SK-N-SH (cell line): ENCODE data around the gene NTM. TPM values are rescaled to one million over a fixed set of nuclear protein-coding genes. Genes with fewer than 3 reads are reported as not detected.

ENCODE experiments used
- CTCF ChIA-PET: fragments of 300-600, 350-600 bp; formaldehyde crosslinking; extraction: SDS; loops from one replicate; lab custom pipeline; 2021; lab: Yijun Ruan, JAX
- POLR2A ChIA-PET: fragments of 350-600 bp; sonication (Branson Sonifier 250); formaldehyde crosslinking; extraction: SDS; loops from one replicate; lab custom pipeline; 2020; ENCODE audit warnings: antibody characterized with exemption, inconsistent platforms; lab: Yijun Ruan, JAX
- DNase-seq: peaks from one replicate; pipeline ENCODE4 v3.0.0; 2012
- H2AFZ ChIP-seq: fragments of 200-600 bp; sonication (generic); 2 replicates; pipeline ENCODE4 v1.8.1; 2016; ENCODE audit warnings: antibody characterized with exemption, mild to moderate bottlenecking, low read depth
- H3F3A ChIP-seq: fragments of 200-600 bp; sonication (generic); replicated peaks from 2 replicates; pipeline ENCODE3; 2016; ENCODE audit warnings: antibody characterized with exemption, mild to moderate bottlenecking; ENCODE audit not compliant: insufficient read depth
- H3K27ac ChIP-seq, 2 experiments: fragments of 200-500 bp in 1 of 2; fragments of 200-600 bp in 1 of 2; sonication (Bioruptor generic) in 1 of 2; sonication (generic), shearing (Covaris generic) in 1 of 2; 2 replicates each; pipeline versions ENCODE4 v1.5.1 to v1.6.1; 2014 to 2016; ENCODE audit warnings: low read depth in 2 of 2, inconsistent platforms in 1 of 2, low read length in 1 of 2, mild to moderate bottlenecking in 1 of 2, mixed read lengths in 1 of 2
- H3K27me3 ChIP-seq: fragments of 200-600 bp; sonication (generic), shearing (Covaris generic); 2 replicates; pipeline ENCODE4 v1.6.1; 2016; ENCODE audit warnings: mixed run types; ENCODE audit not compliant: insufficient read depth
- H3K36me3 ChIP-seq, 2 experiments: fragments of 200-500 bp in 1 of 2; fragments of 200-600 bp in 1 of 2; sonication (Bioruptor generic) in 1 of 2; sonication (generic) in 1 of 2; replicated peaks in 1 of 2; 2 replicates each; pipeline versions ENCODE3 to v1.5.1; 2014 to 2016; ENCODE audit warnings: low read length in 1 of 2, mild to moderate bottlenecking in 1 of 2; ENCODE audit not compliant: insufficient read depth in 2 of 2, control insufficient read depth in 1 of 2
- H3K4me1 ChIP-seq, 2 experiments: fragments of 200-500 bp in 1 of 2; fragments of 200-600 bp in 1 of 2; sonication (Bioruptor generic) in 1 of 2; sonication (generic), shearing (Covaris generic) in 1 of 2; 2 replicates each; pipeline versions ENCODE4 v1.5.1 to v1.6.1; 2014 to 2016; ENCODE audit warnings: low read depth in 1 of 2, low read length in 1 of 2, mixed run types in 1 of 2; ENCODE audit not compliant: insufficient read depth in 2 of 2, control insufficient read depth in 1 of 2
- H3K4me2 ChIP-seq: fragments of 200-600 bp; sonication (generic), shearing (Covaris generic); 2 replicates; pipeline ENCODE4 v1.6.1; 2017; ENCODE audit warnings: mixed run types
- H3K4me3 ChIP-seq, 2 experiments: fragments of 200-500 bp in 1 of 2; fragments of 200-600 bp in 1 of 2; sonication (Bioruptor generic) in 1 of 2; sonication (generic), shearing (Covaris generic) in 1 of 2; 2 replicates each; pipeline versions ENCODE4 v1.5.1 to v1.8.1; 2014 to 2016; ENCODE audit warnings: low read depth in 2 of 2, inconsistent platforms in 1 of 2, low read length in 1 of 2, mild to moderate bottlenecking in 1 of 2, mixed read lengths in 1 of 2, moderate library complexity in 1 of 2
- H3K79me2 ChIP-seq: fragments of 200-600 bp; sonication (generic); 2 replicates; pipeline ENCODE4 v1.8.1; 2017; ENCODE audit warnings: mild to moderate bottlenecking; ENCODE audit not compliant: insufficient read depth
- H3K9ac ChIP-seq: fragments of 200-600 bp; sonication (generic); 2 replicates; pipeline ENCODE4 v1.6.1; 2017; ENCODE audit warnings: mixed run types
- H3K9me2 ChIP-seq: fragments of 200-600 bp; sonication (generic); 2 replicates; pipeline ENCODE4 v1.6.1; 2017; ENCODE audit warnings: mixed run types
- H3K9me3 ChIP-seq: fragments of 200-600 bp; sonication (generic); 2 replicates; pipeline ENCODE4 v1.6.1; 2017; ENCODE audit warnings: mixed run types, mild to moderate bottlenecking, moderate library complexity
- H4K20me1 ChIP-seq: fragments of 200-600 bp; sonication (generic); 2 replicates; pipeline ENCODE4 v1.6.1; 2017; ENCODE audit warnings: mild to moderate bottlenecking, mixed run types; ENCODE audit not compliant: insufficient read depth
- CHD2 ChIP-seq: fragments of 150-350 bp; IDR thresholded peaks from 2 replicates; pipeline ENCODE4 v1.6.1; 2018; ENCODE audit warnings: low read length; ENCODE audit not compliant: partially characterized antibody
- ELF1 ChIP-seq: IDR thresholded peaks from 2 replicates; pipeline ENCODE4 v1.4.0; 2012
- EP300 ChIP-seq, 2 experiments: IDR thresholded peaks; 2 replicates each; pipeline versions ENCODE4 v1.4.0 to v1.6.1; 2012; ENCODE audit warnings: borderline replicate concordance in 1 of 2, low read depth in 1 of 2, low read length in 1 of 2
- EZH2phosphoT487 ChIP-seq: fragments of 200-600 bp; sonication (generic); IDR thresholded peaks from 2 replicates; pipeline ENCODE4 v1.6.1; 2017; ENCODE audit warnings: low read depth, mixed run types, mild to moderate bottlenecking, antibody characterized with exemption, moderate library complexity, borderline replicate concordance
- FOXJ3 ChIP-seq: sonication (generic); formaldehyde crosslinking; IDR thresholded peaks from 2 replicates; pipeline ENCODE4 v1.5.1; 2020; ENCODE audit warnings: mild to moderate bottlenecking, missing genetic modification reagents
- FOXM1 ChIP-seq: IDR thresholded peaks from 2 replicates; pipeline ENCODE4 v1.4.0; 2012; ENCODE audit warnings: low read depth, mild to moderate bottlenecking
- GABPA ChIP-seq: IDR thresholded peaks from 2 replicates; pipeline ENCODE4 v1.4.0; 2012; ENCODE audit warnings: low read depth, mild to moderate bottlenecking
- GATA2 ChIP-seq: sonication (generic); formaldehyde crosslinking; IDR thresholded peaks from 2 replicates; pipeline ENCODE4 v1.5.0; 2020; ENCODE audit warnings: mild to moderate bottlenecking, missing genetic modification reagents
- JUND ChIP-seq: IDR thresholded peaks from 2 replicates; pipeline ENCODE4 v1.4.0; 2012
- MXI1 ChIP-seq: IDR thresholded peaks from 2 replicates; pipeline ENCODE4 v1.6.1; 2012; ENCODE audit warnings: mild to moderate bottlenecking, low read depth, low read length, improper control_type of control experiment
- PBX3 ChIP-seq: IDR thresholded peaks from 2 replicates; pipeline ENCODE4; 2012
- POLR2AphosphoS5 ChIP-seq: IDR thresholded peaks from 2 replicates; pipeline ENCODE4 v1.6.1; 2012; ENCODE audit warnings: low read depth, low read length
- RCOR1 ChIP-seq: fragments of 150-350 bp; IDR thresholded peaks from 2 replicates; pipeline ENCODE4 v1.6.1; 2017; ENCODE audit warnings: antibody characterized with exemption, low read length
- RXRA ChIP-seq: IDR thresholded peaks from 2 replicates; pipeline ENCODE4 v1.4.0; 2012; ENCODE audit warnings: low read depth, mild to moderate bottlenecking, borderline replicate concordance
- TAF1 ChIP-seq: IDR thresholded peaks from 2 replicates; pipeline ENCODE4 v1.6.1; 2012; ENCODE audit warnings: low read depth, mild to moderate bottlenecking, low read length, moderate library complexity, borderline replicate concordance
- WGBS: methylation state at CpG from one replicate; pipeline ENCODE4 v1.1.6; 2017; ENCODE audit warnings: low lambda C conversion rate; 5-methylcytosine and 5-hydroxymethylcytosine counted together
- polyA plus RNA-seq, 3 experiments: library from polyadenylated mRNA; depleted of rRNA; stranded (reverse); fragments of >200 nt; gene quantifications; 2 replicates each; pipeline ENCODE4 v1.2.3, GENCODE V29; 2012
- TF ChIP-seq, protein P1 (sequence below): fragments of 150-350 bp; IDR thresholded peaks from 2 replicates; pipeline ENCODE4 v1.6.1; 2016; ENCODE audit warnings: mild to moderate bottlenecking, low read depth, low read length
- TF ChIP-seq, protein P2 (sequence below): IDR thresholded peaks from 2 replicates; pipeline ENCODE4 v1.4.0; 2012; ENCODE audit warnings: low read depth, borderline replicate concordance
- TF ChIP-seq, protein P3 (sequence below): IDR thresholded peaks from 2 replicates; pipeline ENCODE4 v1.4.0; 2012; ENCODE audit warnings: low read depth, borderline replicate concordance

Gene NTM
- polyA plus RNA-seq, 1 of the 3 experiments (the other 2 are of a cell fraction): 20.0 TPM

GRCh38 chr11:131975619-131976018, 605.2 kb downstream of the NTM start:
- Histone ChIP-seq H3K9me3 (no peaks in the 10 kb centered on the region), H3K27me3 (no peaks in the 10 kb centered on the region), H3K9ac (no peak overlapping the region), H3K4me2 (no peak overlapping the region), H3K9me2 (no peaks in the 10 kb centered on the region), H2AFZ (no peak overlapping the region), H3K27ac (no peak overlapping the region), H3K79me2 (no peaks in the 10 kb centered on the region), H3K4me1 (peaks cover 5 to 34% of the 10 kb centered on the region in 2 experiments; a peak in 3 of 4 replicates), H4K20me1 (no peaks in the 10 kb centered on the region), H3K4me3 (no peak overlapping the region), H3F3A (no peaks in the 10 kb centered on the region), H3K36me3 (no peaks in the 10 kb centered on the region)
- POLR2A ChIA-PET: no interaction called here
- CTCF ChIA-PET: interaction anchor here (0.8 kb wide), 1 partner anchor 12 kb away, joined by 3 read pairs; no protein-coding TSS in a partner anchor
- no peak for DNase-seq
- WGBS: 94% methylated on average over 5 of the region's 5 CpGs
- TF ChIP-seq ELF1 (no peak), EZH2phosphoT487 (no peak), MXI1 (no peak), FOXM1 (no peak), TAF1 (no peak), GABPA (no peak), RXRA (no peak), POLR2AphosphoS5 (no peak), CHD2 (no peak), RCOR1 (no peak)
- TF ChIP-seq, protein P1, sequence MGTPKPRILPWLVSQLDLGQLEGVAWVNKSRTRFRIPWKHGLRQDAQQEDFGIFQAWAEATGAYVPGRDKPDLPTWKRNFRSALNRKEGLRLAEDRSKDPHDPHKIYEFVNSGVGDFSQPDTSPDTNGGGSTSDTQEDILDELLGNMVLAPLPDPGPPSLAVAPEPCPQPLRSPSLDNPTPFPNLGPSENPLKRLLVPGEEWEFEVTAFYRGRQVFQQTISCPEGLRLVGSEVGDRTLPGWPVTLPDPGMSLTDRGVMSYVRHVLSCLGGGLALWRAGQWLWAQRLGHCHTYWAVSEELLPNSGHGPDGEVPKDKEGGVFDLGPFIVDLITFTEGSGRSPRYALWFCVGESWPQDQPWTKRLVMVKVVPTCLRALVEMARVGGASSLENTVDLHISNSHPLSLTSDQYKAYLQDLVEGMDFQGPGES: no peak
- TF ChIP-seq, protein P2, sequence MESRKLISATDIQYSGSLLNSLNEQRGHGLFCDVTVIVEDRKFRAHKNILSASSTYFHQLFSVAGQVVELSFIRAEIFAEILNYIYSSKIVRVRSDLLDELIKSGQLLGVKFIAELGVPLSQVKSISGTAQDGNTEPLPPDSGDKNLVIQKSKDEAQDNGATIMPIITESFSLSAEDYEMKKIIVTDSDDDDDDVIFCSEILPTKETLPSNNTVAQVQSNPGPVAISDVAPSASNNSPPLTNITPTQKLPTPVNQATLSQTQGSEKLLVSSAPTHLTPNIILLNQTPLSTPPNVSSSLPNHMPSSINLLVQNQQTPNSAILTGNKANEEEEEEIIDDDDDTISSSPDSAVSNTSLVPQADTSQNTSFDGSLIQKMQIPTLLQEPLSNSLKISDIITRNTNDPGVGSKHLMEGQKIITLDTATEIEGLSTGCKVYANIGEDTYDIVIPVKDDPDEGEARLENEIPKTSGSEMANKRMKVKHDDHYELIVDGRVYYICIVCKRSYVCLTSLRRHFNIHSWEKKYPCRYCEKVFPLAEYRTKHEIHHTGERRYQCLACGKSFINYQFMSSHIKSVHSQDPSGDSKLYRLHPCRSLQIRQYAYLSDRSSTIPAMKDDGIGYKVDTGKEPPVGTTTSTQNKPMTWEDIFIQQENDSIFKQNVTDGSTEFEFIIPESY: no peak

GRCh38 chr11:131976021-131976420, 605.6 kb downstream of the NTM start:
- DNase-seq: no peak
- Histone ChIP-seq H3K4me1 (peaks cover 5 to 36% of the 10 kb centered on the region in 2 experiments; a peak in 3 of 4 replicates), H3F3A (no peaks in the 10 kb centered on the region), H3K4me2 (no peak overlapping the region), H3K9ac (no peak overlapping the region), H3K36me3 (no peaks in the 10 kb centered on the region), H3K27ac (no peak overlapping the region), H3K4me3 (no peak overlapping the region), H3K27me3 (no peaks in the 10 kb centered on the region), H4K20me1 (no peaks in the 10 kb centered on the region), H3K79me2 (no peaks in the 10 kb centered on the region), H3K9me3 (no peaks in the 10 kb centered on the region), H3K9me2 (no peaks in the 10 kb centered on the region), H2AFZ (no peak overlapping the region)
- WGBS: 80% methylated on average over 3 of the region's 3 CpGs
- ChIA-PET CTCF (interaction anchor here (0.8 kb wide), 1 partner anchor 11 kb away, joined by 3 read pairs; no protein-coding TSS in a partner anchor), POLR2A (no interaction called here)
- TF ChIP-seq RXRA (no peak), ELF1 (no peak), JUND (no peak), GATA2 (CRISPR knock-in tag) (no peak), PBX3 (no peak), FOXJ3 (CRISPR knock-in tag) (no peak), EZH2phosphoT487 (no peak), MXI1 (no peak), POLR2AphosphoS5 (no peak), EP300 (IDR thresholded peaks at IDR 0.05; ENCODE audit: borderline replicate concordance in 1 of 2, low read depth in 1 of 2, low read length in 1 of 2) (no peak)
- TF ChIP-seq, protein P2: no peak
- TF ChIP-seq, protein P1: no peak
- TF ChIP-seq, protein P3, sequence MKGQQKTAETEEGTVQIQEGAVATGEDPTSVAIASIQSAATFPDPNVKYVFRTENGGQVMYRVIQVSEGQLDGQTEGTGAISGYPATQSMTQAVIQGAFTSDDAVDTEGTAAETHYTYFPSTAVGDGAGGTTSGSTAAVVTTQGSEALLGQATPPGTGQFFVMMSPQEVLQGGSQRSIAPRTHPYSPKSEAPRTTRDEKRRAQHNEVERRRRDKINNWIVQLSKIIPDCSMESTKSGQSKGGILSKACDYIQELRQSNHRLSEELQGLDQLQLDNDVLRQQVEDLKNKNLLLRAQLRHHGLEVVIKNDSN: no peak
